Lower lobe of right lung (tissue), 2 donors: Measurements from ENCODE around the gene LRRC8C. TPM values are rescaled to one million over a fixed set of nuclear protein-coding genes. Genes with fewer than 3 reads are reported as not detected.

Experiments
- ATAC-seq, 2 donors: fragments of 200-7000 bp; cut with Tn5 transposase; one replicate each; pipeline ENCODE4 v1.9.1; 2020 to 2022; ENCODE audit warnings: mild to moderate bottlenecking in 2 of 2, moderate library complexity in 2 of 2
- DNase-seq: peaks from one replicate; pipeline ENCODE4 v3.0.0-alpha.2; 2020
- H3K27ac ChIP-seq: fragments of 200-600 bp; one replicate; pipeline ENCODE4 v1.8.0; 2022
- H3K27me3 ChIP-seq: fragments of 200-600 bp; one replicate; pipeline ENCODE4 v1.8.0; 2022; ENCODE audit warnings: low read depth
- H3K36me3 ChIP-seq: fragments of 200-600 bp; one replicate; pipeline ENCODE4 v1.8.0; 2022; ENCODE audit warnings: mild to moderate bottlenecking
- H3K4me1 ChIP-seq: fragments of 200-600 bp; one replicate; pipeline ENCODE4 v1.8.0; 2022
- H3K4me3 ChIP-seq: fragments of 200-600 bp; one replicate; pipeline ENCODE4 v1.8.0; 2022; ENCODE audit warnings: mild to moderate bottlenecking
- H3K9me3 ChIP-seq: fragments of 200-600 bp; one replicate; pipeline ENCODE4 v1.8.0; 2022
- CTCF ChIP-seq: fragments of 200-600 bp; IDR thresholded peaks from one replicate; pipeline ENCODE4 v1.8.0; 2022; ENCODE audit warnings: antibody characterized with exemption, mild to moderate bottlenecking
- intact Hi-C: fragments of 100-400 bp; cut with DNase I; formaldehyde crosslinking; loops from one replicate; pipeline ENCODE4 v1.11.0; 2022
- long read RNA-seq: library from polyadenylated mRNA; unstranded; transcript quantifications from one replicate; pipeline ENCODE4 v2.0.0, GENCODE V29; 2021
- total RNA-seq: library from RNA; stranded (reverse); fragmentation: NEBNext Ultra II Directional; extraction: Animal tissue kit (Norgen Biotek cat#: 25700); gene quantifications from one replicate; pipeline ENCODE4 v1.2.1, GENCODE V29; 2021
- donor health status: DM: no; HTN: yes; CAD: no; lungs with severe emphysema.

The LRRC8C gene
- 13.0 TPM for total RNA-seq
- long read RNA-seq, full-length matches to known transcripts = 23 of 24 reads
- long read RNA-seq, partial matches to known transcripts = 1 of 24 reads
- long read RNA-seq, other reads (novel, unspliced or antisense) = 0 of 24 reads

- peak; percentile 90 for DNase-seq
- Histone ChIP-seq H3K4me3 (peak within 1 kb of the TSS; percentile 99), H3K27ac (peak within 1 kb of the TSS; percentile 93), H3K9me3 (no peaks in the 10 kb centered on the region), H3K27me3 (no peaks in the 10 kb centered on the region), H3K36me3 (no peaks in the 10 kb centered on the region), H3K4me1 (peaks cover 44% of the 10 kb centered on the region)
- peak; percentile 34 for TF ChIP-seq CTCF
- ATAC-seq = peak; percentile 98
- intact Hi-C loops = no loop called here
Observed at GRCh38 chr1:89632657-89633247, at the start of gene LRRC8C. TSS of gene LRRC8C (plus strand) at chr1:89633120. CDS start at chr1:89686474, 53,354 bp downstream.

- DNase-seq = no peak
- Histone ChIP-seq H3K4me3 (no peak overlapping the region), H3K9me3 (no peaks in the 10 kb centered on the region), H3K4me1 (no peaks in the 10 kb centered on the region), H3K27me3 (no peaks in the 10 kb centered on the region), H3K36me3 (peaks cover 40% of the 10 kb centered on the region), H3K27ac (no peak overlapping the region)
- intact Hi-C loops = no loop called here
- no peak for ATAC-seq
- no peak for TF ChIP-seq CTCF
Observed at GRCh38 chr1:89584211-89584610, 48.7 kb upstream of the LRRC8C start.

GRCh38 chr1:89584781-89585180 is 48.1 kb upstream of the LRRC8C start:
- no peak for ATAC-seq
- Histone ChIP-seq H3K4me3 (no peak overlapping the region), H3K9me3 (no peaks in the 10 kb centered on the region), H3K4me1 (no peaks in the 10 kb centered on the region), H3K36me3 (peaks cover 35% of the 10 kb centered on the region), H3K27ac (no peak overlapping the region), H3K27me3 (no peaks in the 10 kb centered on the region)
- intact Hi-C loops = no loop called here
- no peak for TF ChIP-seq CTCF
- no peak for DNase-seq

GRCh38 chr1:89587729-89588161 is 45.2 kb upstream of the LRRC8C start:
- H3K4me3 ChIP-seq = no peak overlapping the region
- no peak overlapping the region for H3K27ac ChIP-seq
- peaks cover 24% of the 10 kb centered on the region for H3K36me3 ChIP-seq
- no peaks in the 10 kb centered on the region for H3K27me3 ChIP-seq
- intact Hi-C loops = no loop called here
- DNase-seq (no peak), ATAC-seq (no peak)
- H3K4me1 ChIP-seq = no peaks in the 10 kb centered on the region
- H3K9me3 ChIP-seq = no peaks in the 10 kb centered on the region
- TF ChIP-seq CTCF = no peak

GRCh38 chr1:89588480-89588879 is 44.4 kb upstream of the LRRC8C start:
- H3K9me3 ChIP-seq = no peaks in the 10 kb centered on the region
- peaks cover 5% of the 10 kb centered on the region for H3K4me1 ChIP-seq
- H3K27me3 ChIP-seq = no peaks in the 10 kb centered on the region
- TF ChIP-seq CTCF = no peak
- H3K4me3 ChIP-seq = no peak overlapping the region
- intact Hi-C loops = no loop called here
- ATAC-seq (no peak), DNase-seq (no peak)
- H3K36me3 ChIP-seq = peaks cover 16% of the 10 kb centered on the region
- no peak overlapping the region for H3K27ac ChIP-seq
